KOPT-K1 (cell line): ENCODE data around the gene D2HGDH.
"Not testable (repeated sequence)": the region's sequence is repeated elsewhere in the genome, so short reads cannot be mapped to it uniquely, and the experiment has no call there.

ENCODE experiments used
- H3K27ac ChIP-seq: fragments of 200-600 bp; sonication (generic); 2 replicates; pipeline ENCODE4 v1.5.1; 2016; ENCODE audit warnings: antibody characterized with exemption, mild to moderate bottlenecking, low read depth, low read length; ENCODE audit not compliant: poor library complexity, severe bottlenecking
- H3K36me3 ChIP-seq: fragments of 200-600 bp; sonication (generic); 2 replicates; pipeline ENCODE4 v1.5.1; 2017; ENCODE audit warnings: antibody characterized with exemption, mild to moderate bottlenecking, low read length, moderate library complexity; ENCODE audit not compliant: insufficient read depth
- H3K9me3 ChIP-seq: fragments of 200-600 bp; sonication (generic); 2 replicates; pipeline ENCODE4 v1.5.1; 2017; ENCODE audit warnings: antibody characterized with exemption, low read length, mild to moderate bottlenecking; ENCODE audit not compliant: insufficient read depth, poor library complexity, severe bottlenecking

The D2HGDH gene

DNA sequence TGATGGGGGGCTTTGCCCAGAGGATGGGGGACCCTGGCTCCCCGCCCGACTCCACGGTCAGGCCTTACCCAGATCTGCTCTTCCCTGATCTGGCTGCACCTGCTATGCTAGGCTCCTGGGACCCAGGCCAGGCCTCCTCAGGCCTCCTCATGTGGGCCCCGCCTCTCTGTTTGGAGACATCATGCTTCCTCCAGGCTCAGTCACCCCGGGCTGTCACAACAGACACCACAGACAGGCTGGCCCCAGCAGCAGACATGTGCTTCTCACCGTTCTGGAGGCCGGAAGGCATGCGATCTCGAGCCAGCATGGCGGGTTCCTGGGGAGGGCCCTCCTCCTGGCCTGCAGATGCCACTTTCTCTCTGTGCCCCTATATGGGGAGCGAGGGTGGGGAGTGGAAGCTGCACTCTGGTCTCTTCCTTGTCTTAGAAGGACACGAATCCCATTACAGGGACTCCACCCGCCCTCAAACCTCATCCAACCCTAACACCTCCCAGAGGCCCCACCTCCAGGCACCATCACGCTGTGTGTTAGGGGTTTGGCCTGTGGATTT, 63.7 kb downstream of the D2HGDH start:
- Histone ChIP-seq H3K36me3 (no peaks in the 10 kb centered on the region), H3K9me3 (no peaks in the 10 kb centered on the region), H3K27ac (no peak overlapping the region)

- Histone ChIP-seq H3K27ac (no peak overlapping the region), H3K36me3 (no peaks in the 10 kb centered on the region), H3K9me3 (no peaks in the 10 kb centered on the region)
Measured at GRCh38 chr2:241798631-241799521, 64.4 kb downstream of the D2HGDH start.

GRCh38 chr2:241799522-241800197, 65.2 kb downstream of the D2HGDH start:
- Histone ChIP-seq H3K9me3 (no peaks in the 10 kb centered on the region), H3K27ac (no peak overlapping the region), H3K36me3 (no peaks in the 10 kb centered on the region)

DNA sequence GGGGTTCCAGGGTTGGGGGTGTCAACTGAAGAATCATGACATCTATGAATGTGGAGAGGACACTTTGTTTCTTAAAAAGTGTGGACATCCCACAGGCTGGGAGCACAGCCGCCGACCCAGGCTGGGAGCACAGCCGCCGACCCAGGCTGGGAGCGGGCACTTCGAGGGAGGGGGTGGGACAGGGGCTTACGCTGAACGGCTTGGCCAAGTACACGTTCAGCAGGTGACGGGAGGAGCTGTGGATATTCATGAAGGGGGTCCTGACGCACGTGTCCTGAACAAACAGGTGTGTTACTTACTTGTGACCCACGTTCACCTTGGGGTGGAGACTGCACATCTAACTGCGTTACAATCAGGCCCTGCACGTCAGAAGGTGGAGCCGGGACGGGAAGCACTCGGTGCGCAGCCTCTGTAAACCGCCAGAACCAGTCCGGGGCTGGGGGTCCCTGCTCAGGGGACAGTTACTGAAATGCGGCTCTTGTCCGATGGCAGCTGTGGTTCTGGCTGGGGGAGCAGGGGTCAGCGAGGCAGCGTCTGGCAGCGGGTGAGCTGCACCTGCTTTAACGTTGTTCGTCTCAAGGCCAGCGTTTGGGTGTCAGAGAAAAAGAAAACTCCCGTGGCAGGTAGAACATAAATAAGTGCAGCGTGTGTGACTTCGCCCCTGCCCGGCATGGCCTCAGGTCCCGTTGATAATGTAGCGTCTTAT, 65.9 kb downstream of the D2HGDH start:
- not testable (repeated sequence) for H3K36me3 ChIP-seq, H3K27ac ChIP-seq, H3K9me3 ChIP-seq

- Histone ChIP-seq H3K9me3 (no peaks in the 10 kb centered on the region), H3K36me3 (no peaks in the 10 kb centered on the region), H3K27ac (no peak overlapping the region)
Measured at GRCh38 chr2:241801611-241802420, 67.4 kb downstream of the D2HGDH start.

- Histone ChIP-seq H3K9me3 (no peaks in the 10 kb centered on the region), H3K27ac (no peak overlapping the region), H3K36me3 (no peaks in the 10 kb centered on the region)
Measured at GRCh38 chr2:241802421-241803318, 68.2 kb downstream of the D2HGDH start.

- Histone ChIP-seq H3K9me3 (no peaks in the 10 kb centered on the region), H3K27ac (peak overlapping the region; percentile 38), H3K36me3 (no peaks in the 10 kb centered on the region)
Measured at GRCh38 chr2:241803387-241804325, 69.2 kb downstream of the D2HGDH start.

DNA sequence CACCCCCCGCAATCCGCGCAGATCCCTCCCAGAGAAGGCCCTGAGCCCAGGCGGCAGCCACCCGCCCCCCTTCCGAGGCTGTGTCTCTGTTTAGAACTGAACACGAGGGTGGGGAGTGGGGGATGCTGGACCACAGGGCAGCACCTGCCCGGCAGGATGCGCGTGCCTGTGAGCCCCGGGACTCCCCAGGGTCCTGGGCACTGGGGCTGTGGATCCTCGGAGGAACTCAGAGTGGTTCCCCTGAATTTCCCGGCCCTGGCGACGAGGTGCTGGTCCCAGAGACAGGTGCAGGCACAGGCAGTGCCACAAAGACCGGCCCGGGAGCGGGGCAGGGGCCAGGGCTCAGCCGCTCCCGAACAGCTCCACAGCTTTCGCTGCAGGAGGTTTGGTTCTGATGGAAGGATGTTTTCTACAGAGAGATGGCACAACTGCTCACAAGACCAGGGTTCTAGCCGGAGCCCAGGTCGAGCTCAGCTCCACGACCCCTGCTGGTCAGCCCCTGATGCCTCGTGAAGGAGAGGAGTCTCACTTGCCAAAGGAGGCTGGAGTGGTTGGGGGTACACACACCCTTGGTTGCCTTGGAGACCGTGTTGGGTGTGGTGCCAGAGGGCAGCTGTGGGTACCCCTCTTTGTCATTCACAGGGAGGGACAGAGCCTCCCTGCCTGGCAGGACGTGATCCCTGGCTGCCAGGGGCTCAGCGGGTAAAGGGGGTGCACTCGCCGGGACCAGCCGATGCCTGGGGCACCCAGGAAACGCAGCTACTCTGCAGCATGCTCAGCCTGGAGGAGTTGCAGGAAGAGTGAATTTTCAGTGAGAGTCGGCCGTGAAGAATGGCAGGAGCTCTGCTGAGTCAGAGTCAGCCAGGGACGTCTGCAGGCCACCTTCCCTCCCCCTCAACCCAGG, 70.1 kb downstream of the D2HGDH start:
- no peaks in the 10 kb centered on the region for H3K9me3 ChIP-seq
- no peaks in the 10 kb centered on the region for H3K36me3 ChIP-seq
- peak overlapping the region; percentile 38 for H3K27ac ChIP-seq

DNA sequence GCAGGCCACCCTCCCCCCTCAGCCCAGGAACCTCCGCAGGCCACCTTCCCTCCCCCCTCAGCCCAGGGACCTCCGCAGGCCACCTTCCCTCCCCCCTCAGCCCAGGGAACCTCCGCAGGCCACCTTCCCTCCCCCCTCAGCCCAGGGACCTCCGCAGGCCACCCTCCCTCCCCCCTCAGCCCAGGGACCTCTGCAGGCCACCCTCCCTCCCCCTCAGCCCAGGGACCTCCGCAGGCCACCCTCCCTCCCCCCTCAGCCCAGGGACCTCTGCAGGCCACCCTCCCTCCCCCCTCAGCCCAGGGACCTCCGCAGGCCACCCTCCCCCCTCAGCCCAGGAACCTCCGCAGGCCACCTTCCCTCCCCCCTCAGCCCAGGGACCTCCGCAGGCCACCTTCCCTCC, 71.8 kb downstream of the D2HGDH start:
- H3K9me3 ChIP-seq, H3K27ac ChIP-seq, H3K36me3 ChIP-seq: not testable (repeated sequence)

DNA sequence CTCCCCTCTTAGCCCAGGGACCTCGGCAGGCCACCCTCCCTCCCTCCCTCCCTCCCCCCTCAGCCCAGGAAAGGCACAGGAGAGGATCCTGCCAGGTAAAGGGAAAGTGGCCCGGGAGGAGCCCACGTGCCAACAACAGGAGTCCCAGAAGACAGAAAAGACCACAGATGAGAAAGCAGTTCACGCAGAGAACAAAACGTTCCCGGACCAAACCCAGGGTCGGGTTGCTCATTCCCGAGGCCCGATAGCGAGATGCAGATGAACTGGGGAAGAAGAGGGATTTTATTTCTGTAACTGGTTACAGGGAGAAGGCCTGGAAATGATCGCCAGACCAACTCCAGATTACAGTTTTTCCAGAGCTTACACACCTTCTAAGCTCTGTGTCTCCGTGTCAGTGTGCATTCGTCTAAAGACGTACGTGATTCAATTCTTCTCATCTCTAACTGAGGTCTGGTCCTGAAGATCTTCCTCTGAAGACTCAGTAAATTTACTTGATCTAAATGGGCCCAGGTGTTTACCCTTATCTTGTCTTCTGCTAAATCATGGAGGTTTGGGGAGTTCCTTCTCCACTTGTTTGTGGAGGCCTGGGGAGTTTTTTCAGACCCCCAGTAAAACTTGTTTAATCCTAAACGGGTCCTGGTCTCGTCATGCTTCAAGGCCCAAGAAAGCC, 73.8 kb downstream of the D2HGDH start:
- Histone ChIP-seq H3K27ac (no peak overlapping the region), H3K9me3 (no peaks in the 10 kb centered on the region), H3K36me3 (no peaks in the 10 kb centered on the region)

GRCh38 chr2:241808721-241809382, 74.4 kb downstream of the D2HGDH start, which contains the start of gene NEU4:
Gene NEU4 (plus strand): TSS chr2:241809193. CDS start chr2:241814485, 5,292 bp downstream.
- Histone ChIP-seq H3K36me3 (no peaks in the 10 kb centered on the region), H3K27ac (no peak within 1 kb of the TSS), H3K9me3 (no peaks in the 10 kb centered on the region)
